K562 (cell line): ENCODE measurements around the gene TRMT2A. TPM values are rescaled to one million over a fixed set of nuclear protein-coding genes. Genes with fewer than 3 reads are reported as not detected.

Source experiments
- ARID3A ChIP-seq: IDR thresholded peaks from 2 replicates; pipeline ENCODE4 v1.6.1; 2012; ENCODE audit warnings: low read depth, low read length, improper control_type of control experiment, borderline replicate concordance
- ATF6 ChIP-seq: sonication (generic); formaldehyde crosslinking; IDR thresholded peaks from 2 replicates; pipeline ENCODE4 v1.4.0; 2020; ENCODE audit warnings: mild to moderate bottlenecking, missing genetic modification reagents
- BRD9 ChIP-seq: fragments of 450-650 bp; IDR thresholded peaks from 2 replicates; pipeline ENCODE4 v1.6.1; 2018; ENCODE audit warnings: low read depth; ENCODE audit not compliant: partially characterized antibody
- HMG20A ChIP-seq: fragments of 450-650 bp; formaldehyde crosslinking; conservative IDR thresholded peaks from 2 replicates; pipeline ENCODE4 v1.4.0; 2020; ENCODE audit warnings: mild to moderate bottlenecking, mixed read lengths
- MEF2A ChIP-seq: IDR thresholded peaks from 2 replicates; pipeline ENCODE4 v1.6.1; 2011; ENCODE audit warnings: low read depth, mild to moderate bottlenecking, low read length, moderate library complexity; ENCODE audit not compliant: control insufficient read depth
- NRF1 ChIP-seq, 2 experiments: fragments of 450-650 bp; IDR thresholded peaks in 1 of 2; conservative IDR thresholded peaks in 1 of 2; 2 replicates each; pipeline ENCODE4 v1.6.1; 2014; ENCODE audit warnings: mild to moderate bottlenecking in 2 of 2
- RBBP5 ChIP-seq: fragments of 200-600 bp; sonication (generic); IDR thresholded peaks from 2 replicates; pipeline ENCODE4 v1.6.1; 2012; ENCODE audit warnings: borderline replicate concordance, mild to moderate bottlenecking, low read length, control low read depth, inconsistent platforms; ENCODE audit not compliant: insufficient read depth, poor library complexity, severe bottlenecking
- RBM39 ChIP-seq: fragments of 200-400 bp; formaldehyde crosslinking; optimal IDR thresholded peaks from 2 replicates; pipeline ENCODE3; 2018; ENCODE audit warnings: low read depth, low read length
- SP2 ChIP-seq: IDR thresholded peaks from 2 replicates; pipeline ENCODE4 v1.6.1; 2011; ENCODE audit warnings: mild to moderate bottlenecking, low read depth, low read length, moderate library complexity; ENCODE audit not compliant: poor library complexity, severe bottlenecking; ENCODE audit errors: extremely low read depth
- TCF15 ChIP-seq: fragments of 250-450 bp; sonication (Bioruptor Pico); IDR thresholded peaks from 2 replicates; pipeline ENCODE4 v1.8.0; 2022; ENCODE audit warnings: moderate library complexity, mild to moderate bottlenecking, inconsistent platforms
- TEAD1 ChIP-seq, 2 experiments: fragments of 450-650 bp in 1 of 2; sonication (generic) in 1 of 2; formaldehyde crosslinking; IDR thresholded peaks; 2 replicates each; pipeline versions ENCODE4 v1.4.0 to v1.8.0; 2020 to 2022; ENCODE audit warnings: mild to moderate bottlenecking in 2 of 2, missing genetic modification reagents in 1 of 2
- ZNF395 ChIP-seq: fragments of 200-800 bp; sonication (Bioruptor generic); IDR thresholded peaks from 2 replicates; pipeline ENCODE4 v1.6.1; 2017; ENCODE audit warnings: missing genetic modification characterization, missing compliant biosample characterization
- ZNF449 ChIP-seq: fragments of 250-450 bp; sonication (Bioruptor Pico); IDR thresholded peaks from 2 replicates; pipeline ENCODE4 v1.8.0; 2022; ENCODE audit warnings: moderate library complexity, mild to moderate bottlenecking, inconsistent platforms
- ZNF507 ChIP-seq: conservative IDR thresholded peaks from 2 replicates; pipeline ENCODE4 v1.6.1; 2017; ENCODE audit warnings: missing genetic modification characterization, missing compliant biosample characterization
- ZNF512 ChIP-seq: IDR thresholded peaks from 2 replicates; pipeline ENCODE4 v1.6.1; 2016; ENCODE audit warnings: missing genetic modification characterization, missing compliant biosample characterization
- ZNF561 ChIP-seq: fragments of 450-650 bp; formaldehyde crosslinking; conservative IDR thresholded peaks from 2 replicates; pipeline ENCODE4 v1.4.0; 2020; ENCODE audit warnings: mild to moderate bottlenecking, moderate library complexity
- ZNF583 ChIP-seq: fragments of 250-450 bp; sonication (Bioruptor Pico); IDR thresholded peaks from 2 replicates; pipeline ENCODE4 v1.4.0; 2020
- polyA plus RNA-seq, 8 experiments: library from polyadenylated mRNA; depleted of rRNA in 4 of 8; stranded (reverse) in 5 of 8; unstranded in 3 of 8; fragments of >200 nt; fragmentation: Nextera tagmentation in 2 of 8; fragmentation: Illumina TruSeq in 1 of 8; extraction: Ambion mirVana in 2 of 8; extraction: Trizol in 1 of 8; gene quantifications; 2 replicates each; pipeline versions ENCODE4 v1.2.1 to v1.2.3, GENCODE V29; 2011 to 2014; ENCODE audit warnings: inconsistent platforms in 1 of 8, missing spikeins in 1 of 8
- total RNA-seq, 7 experiments: library from RNA; depleted of rRNA in 6 of 7; stranded (reverse); fragments of >200 nt in 6 of 7; fragmentation: Illumina TruSeq in 2 of 7; extraction: Trizol in 2 of 7; gene quantifications; 2 replicates each; pipeline versions ENCODE4 v1.2.1 to v1.2.3, GENCODE V29; 2011 to 2021; ENCODE audit warnings: low replicate concordance in 1 of 7

The TRMT2A gene
- total and polyA plus RNA-seq, 9 of the 15 experiments (the other 6 are each of a cell fraction or from before 2014, with no cell fraction given): 1.6 to 265 (median 140) TPM

- TF ChIP-seq ARID3A (peak; percentile 53; the same call in 1 of the 2 replicates), ZNF449 (no peak), ZNF583 (CRISPR knock-in tag) (peak; percentile 57; the same call in 1 of the 2 replicates), TEAD1 (CRISPR knock-in tag; IDR thresholded peaks at IDR 0.05) (peak in 1 of 2 experiments; percentile 69; a peak in 1 of 4 replicates), ZNF395 (CRISPR knock-in tag) (no peak), HMG20A (no peak), RBBP5 (peak; percentile 63), SP2 (no peak), ATF6 (no peak), ZNF561 (CRISPR knock-in tag) (0 out of 2 replicates have a peak, but pooled peaks have one; percentile 44), ZNF507 (tag) (no peak), RBM39 (no peak), MEF2A (no peak), NRF1 (conservative IDR thresholded peaks at IDR 0.05 in 1 of 2, IDR thresholded peaks at IDR 0.05 in 1 of 2) (no peak; a peak in 1 of 4 replicates), ZNF512 (tag) (no peak), TCF15 (peak; percentile 84), BRD9 (no peak)
Measured at GRCh38 chr22:20128902-20129746, 12.1 kb upstream of the TRMT2A start (continued).
